HG03280 (cell line): ENCODE data around the gene MATN4.

ENCODE experiments used
- ATAC-seq: cut with Tn5 transposase; IDR thresholded peaks from one replicate; pipeline ENCODE4 v1.9.1; 2021; ENCODE audit warnings: mild to moderate bottlenecking, moderate library complexity; ENCODE audit not compliant: unreplicated experiment

MATN4 gene

DNA sequence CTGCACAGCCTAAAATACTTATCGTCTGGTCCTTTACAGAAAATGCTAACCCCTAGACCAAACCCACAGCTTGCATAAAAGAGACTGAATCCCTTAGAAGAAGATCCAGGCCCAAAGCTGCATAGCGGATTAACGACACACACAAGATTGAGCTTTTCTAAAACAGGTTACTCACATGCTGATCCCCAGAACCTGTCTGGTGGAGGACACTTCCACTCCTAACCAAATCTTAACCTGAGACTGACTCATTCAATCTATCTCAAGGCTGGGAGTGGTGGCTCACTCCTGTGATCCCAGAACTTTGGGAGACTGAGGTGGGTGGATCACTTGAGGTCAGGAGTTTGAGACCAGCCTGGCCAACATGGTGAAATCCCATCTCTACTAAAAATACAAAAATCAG, 50.9 kb downstream of the MATN4 start:
- ATAC-seq = no peak

DNA sequence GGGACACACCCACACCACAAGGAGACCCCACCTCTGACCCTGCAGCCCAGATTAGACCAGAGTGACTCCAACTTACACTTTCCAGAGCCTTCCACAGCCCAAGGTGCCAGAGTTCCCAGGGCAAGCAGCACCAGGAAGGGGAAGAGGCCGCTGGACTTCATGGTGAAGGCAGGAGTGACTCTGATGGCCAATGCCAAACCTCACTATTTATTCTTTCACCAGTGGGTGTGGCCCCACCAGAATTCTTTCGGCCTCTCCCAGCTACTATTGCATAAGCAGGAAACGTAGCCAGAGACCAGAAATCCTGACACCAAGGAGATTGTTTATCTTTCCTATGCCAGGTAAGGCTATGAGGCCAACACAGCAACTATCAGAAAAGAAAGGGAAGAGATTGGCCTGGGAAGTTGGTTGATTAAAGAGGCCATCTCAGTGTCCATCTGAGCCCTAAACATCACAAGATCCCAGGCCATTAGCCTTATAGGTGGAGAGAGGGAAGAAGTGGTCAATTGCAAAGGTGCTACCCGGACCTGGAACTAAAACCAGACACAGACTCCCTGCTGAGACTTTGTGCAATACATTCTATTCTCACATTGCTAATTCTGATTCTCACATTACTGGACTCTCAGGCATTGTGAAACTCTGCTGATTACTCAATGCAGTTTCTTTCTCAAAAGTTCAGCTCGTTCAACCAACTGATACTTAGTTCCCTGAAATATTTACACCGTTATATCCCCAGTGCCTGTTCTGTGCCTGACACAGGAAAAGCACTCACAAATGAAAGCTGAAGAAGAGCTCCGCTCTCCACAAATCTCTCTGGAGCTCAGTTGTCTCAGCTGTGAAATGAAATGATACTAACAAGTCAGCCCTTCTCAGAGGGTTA, 53.5 kb downstream of the MATN4 start, which contains the start of gene SLPI:
Gene SLPI (minus strand): TSS at position 182 of the 880 bp plus-strand sequence. CDS start 21 bp downstream, at position 161.
- no peak for ATAC-seq

DNA sequence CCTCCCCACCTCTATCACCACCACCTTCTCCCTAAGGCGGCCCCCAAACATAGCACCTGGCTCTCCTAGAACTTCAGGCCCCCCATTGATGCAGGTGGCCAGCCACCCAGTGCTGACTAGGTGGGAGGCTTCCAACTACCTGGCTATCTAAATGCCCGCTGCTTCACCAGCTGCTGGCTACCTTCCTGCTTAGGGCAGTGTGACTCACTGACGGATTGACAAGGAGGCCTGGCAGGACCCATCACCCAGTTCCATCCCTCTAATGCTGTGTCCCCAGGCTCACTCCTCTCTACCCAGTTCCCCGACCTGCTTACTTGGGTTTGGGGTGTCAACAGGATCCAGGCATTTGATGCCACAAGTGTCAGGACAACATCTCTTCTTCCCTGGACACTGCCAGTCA, 54.8 kb downstream of the MATN4 start:
- no peak for ATAC-seq

DNA sequence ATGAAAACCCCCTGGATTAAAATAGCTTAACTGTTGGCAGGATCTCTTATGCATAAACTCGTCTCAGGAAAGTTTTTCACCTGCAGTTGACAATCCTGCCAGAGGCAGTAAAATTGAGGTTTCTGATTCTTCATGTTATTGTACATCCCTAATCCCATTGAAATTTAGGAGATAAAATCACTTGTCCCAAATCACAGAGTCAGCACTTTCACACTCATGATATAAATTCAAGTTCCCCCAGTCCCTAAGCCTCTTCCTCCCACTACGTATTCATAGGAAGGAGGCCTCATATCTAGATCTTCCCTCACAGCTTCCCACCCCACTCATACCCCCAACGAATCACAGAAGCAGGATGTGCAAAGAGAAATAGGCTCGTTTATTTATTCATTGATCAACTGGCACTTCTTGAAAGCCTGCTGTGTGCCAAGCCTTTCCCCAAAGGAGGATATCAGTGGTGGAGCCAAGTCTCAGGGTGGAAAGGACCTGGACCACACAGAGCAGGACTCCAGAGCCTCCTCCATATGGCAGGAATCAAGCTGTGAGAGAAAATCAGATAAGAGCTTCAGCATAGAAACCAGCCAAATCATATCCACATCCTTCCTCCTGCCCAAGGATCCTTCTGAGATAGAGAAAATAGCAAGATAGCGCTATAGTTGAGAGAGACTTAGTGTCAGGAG, 56.1 kb downstream of the MATN4 start:
- no peak for ATAC-seq

DNA sequence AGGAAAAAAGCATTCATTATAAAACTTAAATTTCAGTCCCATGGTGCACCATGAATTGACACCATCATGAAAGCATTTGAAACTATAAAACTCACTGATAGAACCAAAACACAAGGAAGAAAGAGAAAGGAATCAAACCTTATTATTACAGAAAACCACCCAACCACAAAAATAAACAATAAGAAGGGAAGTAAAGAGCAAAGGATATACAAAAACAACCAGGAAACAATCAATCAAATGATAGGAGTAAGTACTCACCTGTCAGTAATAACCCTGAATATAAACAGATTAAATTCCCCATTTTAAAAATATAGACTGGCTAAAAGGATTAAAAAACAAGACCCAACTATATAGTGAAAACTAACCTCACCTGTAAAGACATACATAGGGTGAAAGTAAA, 59.5 kb downstream of the MATN4 start:
- ATAC-seq = no peak

DNA sequence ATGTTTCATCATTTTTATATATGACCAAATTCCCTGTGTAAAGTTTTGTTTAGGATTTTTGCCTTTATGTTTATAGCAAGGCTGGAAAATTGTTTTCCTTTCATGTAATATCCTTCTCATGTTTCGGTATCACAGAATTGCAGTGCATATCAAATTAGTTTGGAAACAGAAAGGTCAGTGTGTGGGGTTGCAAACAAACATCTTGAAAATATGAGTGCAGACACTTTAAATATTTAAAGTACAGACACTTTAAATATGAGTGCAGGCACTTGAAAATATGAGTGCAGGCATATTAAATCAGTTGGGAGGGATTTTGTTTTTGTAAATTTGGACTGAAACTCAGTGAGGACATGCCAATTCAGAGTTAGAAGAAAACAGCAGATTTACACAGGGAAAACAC, 60.2 kb downstream of the MATN4 start:
- no peak for ATAC-seq

DNA sequence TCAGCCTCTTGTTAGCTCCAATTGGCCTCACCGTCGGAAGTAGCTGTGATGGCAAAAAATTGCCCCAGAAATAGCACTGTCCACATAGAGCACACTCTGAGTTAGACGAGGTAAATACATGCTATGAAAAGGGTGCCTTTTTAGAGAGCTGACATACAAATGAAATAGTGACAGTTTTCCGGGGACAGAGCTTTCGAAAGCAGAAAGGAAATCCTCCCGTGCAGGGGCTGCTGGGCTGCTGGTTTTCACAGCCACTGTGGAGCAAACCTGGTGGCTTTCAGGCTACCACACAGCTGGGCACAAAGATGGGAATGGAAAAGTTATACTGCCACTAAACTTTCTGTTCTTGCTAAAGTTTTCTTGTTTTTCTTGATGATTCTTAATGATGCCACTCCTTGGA, 62.0 kb downstream of the MATN4 start:
- ATAC-seq = no peak
